AG04449 (cell line): ENCODE data around the gene TMEM187.
A peak's percentile ranks its signal among the peaks of the same experiment; 100 is the strongest.

ENCODE experiments used
- CTCF ChIA-PET: fragments of 350-600 bp; formaldehyde crosslinking; extraction: SDS; loops from one replicate; lab custom pipeline; 2021; ENCODE audit warnings: antibody characterized with exemption; lab: Yijun Ruan, JAX
- POLR2A ChIA-PET: fragments of 400-600, 350-600 bp; formaldehyde crosslinking; extraction: SDS; loops from one replicate; lab custom pipeline; 2020; ENCODE audit warnings: antibody characterized with exemption, inconsistent platforms; lab: Yijun Ruan, JAX
- DNase-seq: peaks from one replicate; pipeline ENCODE4 v3.0.0-alpha.2; 2010; ENCODE audit warnings: low read depth, low spot score
- H3K4me3 ChIP-seq: 2 replicates; pipeline ENCODE4 v1.5.1; 2011; ENCODE audit warnings: low read depth, mild to moderate bottlenecking, control low read depth, low read length
- TF ChIP-seq, protein P1 (sequence below): IDR thresholded peaks from one replicate; pipeline ENCODE4 v1.5.1; 2011; ENCODE audit warnings: mild to moderate bottlenecking, moderate library complexity, low read length, control low read depth, inconsistent platforms; ENCODE audit not compliant: insufficient read depth; ENCODE audit errors: missing control alignments

TMEM187 gene

GRCh38 chrX:153951683-153952372 is 20.7 kb upstream of the TMEM187 start:
- POLR2A ChIA-PET: interaction anchor here (1.0 kb wide), 1 partner anchor 15 kb away, joined by 4 read pairs; no protein-coding TSS in a partner anchor

GRCh38 chrX:153952373-153953026 is 20.1 kb upstream of the TMEM187 start:
- CTCF ChIA-PET: interaction anchor here (0.8 to 10.9 kb wide), 7 partner anchors 13 to 205 kb away, joined by 3 to 230 read pairs (median 3); partner anchors contain the start of genes ARHGAP4, HCFC1 and PLXNB3
- no peak overlapping the region for H3K4me3 ChIP-seq
- TF ChIP-seq, protein P1, sequence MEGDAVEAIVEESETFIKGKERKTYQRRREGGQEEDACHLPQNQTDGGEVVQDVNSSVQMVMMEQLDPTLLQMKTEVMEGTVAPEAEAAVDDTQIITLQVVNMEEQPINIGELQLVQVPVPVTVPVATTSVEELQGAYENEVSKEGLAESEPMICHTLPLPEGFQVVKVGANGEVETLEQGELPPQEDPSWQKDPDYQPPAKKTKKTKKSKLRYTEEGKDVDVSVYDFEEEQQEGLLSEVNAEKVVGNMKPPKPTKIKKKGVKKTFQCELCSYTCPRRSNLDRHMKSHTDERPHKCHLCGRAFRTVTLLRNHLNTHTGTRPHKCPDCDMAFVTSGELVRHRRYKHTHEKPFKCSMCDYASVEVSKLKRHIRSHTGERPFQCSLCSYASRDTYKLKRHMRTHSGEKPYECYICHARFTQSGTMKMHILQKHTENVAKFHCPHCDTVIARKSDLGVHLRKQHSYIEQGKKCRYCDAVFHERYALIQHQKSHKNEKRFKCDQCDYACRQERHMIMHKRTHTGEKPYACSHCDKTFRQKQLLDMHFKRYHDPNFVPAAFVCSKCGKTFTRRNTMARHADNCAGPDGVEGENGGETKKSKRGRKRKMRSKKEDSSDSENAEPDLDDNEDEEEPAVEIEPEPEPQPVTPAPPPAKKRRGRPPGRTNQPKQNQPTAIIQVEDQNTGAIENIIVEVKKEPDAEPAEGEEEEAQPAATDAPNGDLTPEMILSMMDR: no peak
- POLR2A ChIA-PET: no interaction called here
- DNase-seq: no peak

More at GRCh38 chrX:153951683-153952372, 20.7 kb upstream of the TMEM187 start:
- TF ChIP-seq, protein P1: no peak
- no peak overlapping the region for H3K4me3 ChIP-seq
- DNase-seq: no peak
- CTCF ChIA-PET: interaction anchor here (0.8 to 10.9 kb wide), 9 partner anchors 12 to 397 kb away, joined by 3 to 230 read pairs (median 3); partner anchors contain the start of genes ARHGAP4, HCFC1 and PLXNB3

DNA sequence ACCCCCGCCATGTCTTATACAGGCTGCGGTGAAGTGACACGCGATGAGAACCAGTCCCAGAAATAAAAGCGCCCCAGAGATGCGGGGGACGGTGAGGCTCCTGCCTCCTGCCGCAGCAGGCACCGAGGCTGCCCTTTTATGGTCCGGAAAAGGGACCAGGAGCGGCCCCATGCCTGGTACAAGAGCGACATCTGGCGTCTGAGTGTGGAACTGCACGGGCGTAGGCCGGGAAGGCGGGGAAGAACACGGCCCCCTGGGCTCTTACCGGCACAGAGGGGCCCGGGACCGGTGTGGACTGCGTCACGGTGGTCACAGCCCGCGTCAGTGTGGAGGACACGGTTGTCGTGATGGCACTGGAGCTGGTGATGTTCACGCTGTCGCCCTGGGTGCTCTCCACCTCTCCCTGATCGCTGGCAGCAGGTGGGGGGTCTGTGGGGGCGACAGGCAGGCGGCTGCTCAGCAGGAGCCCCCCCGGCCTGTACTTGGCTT is 19.2 kb upstream of the TMEM187 start:
- POLR2A ChIA-PET: no interaction called here
- no peak overlapping the region for H3K4me3 ChIP-seq
- TF ChIP-seq, protein P1: peak; percentile 88
- CTCF ChIA-PET: interaction anchor here (0.8 to 10.9 kb wide), 5 partner anchors 8 to 189 kb away, joined by 3 to 230 read pairs (median 84); partner anchors contain the start of genes ARHGAP4, PLXNB3 and RENBP
- no peak for DNase-seq

GRCh38 chrX:153953892-153954557 is 18.5 kb upstream of the TMEM187 start:
- no peak overlapping the region for H3K4me3 ChIP-seq
- ChIA-PET CTCF (interaction anchor here (0.8 to 10.9 kb wide), 5 partner anchors 9 to 190 kb away, joined by 3 to 230 read pairs (median 84); partner anchors contain the start of genes ARHGAP4, PLXNB3 and RENBP), POLR2A (no interaction called here)
- no peak for DNase-seq
- TF ChIP-seq, protein P1: no peak

DNA sequence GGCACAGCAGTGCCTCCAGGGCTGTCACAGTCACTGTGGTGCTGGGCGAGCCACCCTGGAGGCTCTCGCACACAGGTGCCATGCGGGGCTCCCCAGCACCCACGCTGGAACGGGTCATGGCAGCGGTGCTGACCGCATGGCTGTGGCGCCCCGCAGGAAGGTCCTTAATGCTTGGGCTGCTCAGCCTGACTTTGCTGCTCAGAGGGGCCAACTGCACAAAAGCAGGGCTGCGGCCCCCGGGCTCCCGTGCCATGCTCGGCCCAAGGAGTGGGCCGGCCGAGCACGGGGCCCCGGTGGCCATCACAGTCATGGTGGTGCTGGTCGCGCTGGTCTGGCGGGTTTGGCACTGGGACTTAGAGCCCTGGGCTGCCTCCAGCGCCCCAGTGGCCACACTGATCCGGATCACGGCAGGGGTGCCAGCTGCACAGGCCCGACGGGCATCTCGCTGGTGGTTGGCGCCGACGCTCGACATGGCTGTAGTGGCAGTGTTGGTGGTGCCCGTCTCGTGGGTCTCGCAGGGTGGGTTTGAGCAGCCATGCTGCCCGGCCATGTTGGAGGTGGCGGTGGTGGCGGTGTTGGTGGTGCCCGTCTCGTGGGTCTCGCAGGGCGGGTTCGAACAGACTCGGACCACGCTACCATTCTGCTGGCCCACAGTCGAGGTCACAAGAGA is 17.9 kb upstream of the TMEM187 start:
- CTCF ChIA-PET: no interaction called here
- H3K4me3 ChIP-seq: no peak overlapping the region
- POLR2A ChIA-PET: no interaction called here
- TF ChIP-seq, protein P1: no peak
- DNase-seq: no peak
